Activated CD4-positive, alpha-beta memory T cell treated with anti-CD3 and anti-CD28 coated beads for 36 hours (primary cell): ENCODE measurements around the gene NDUFB7. TPM values are rescaled to one million over a fixed set of nuclear protein-coding genes. Genes with fewer than 3 reads are reported as not detected.

Experiments used
- CTCF ChIA-PET: fragments of 350-600 bp; sonication (Branson Sonifier 250); formaldehyde crosslinking; loops from one replicate; lab custom pipeline; 2021; ENCODE audit warnings: antibody characterized with exemption, inconsistent platforms; lab: Charles Lee
- POLR2A ChIA-PET: fragments of 350-600 bp; sonication (Branson Sonifier 250); formaldehyde crosslinking; loops from one replicate; lab custom pipeline; 2021; ENCODE audit warnings: antibody characterized with exemption; lab: Charles Lee
- DNase-seq: peaks from one replicate; pipeline ENCODE4 v3.0.0-alpha.2; 2020
- H3K27ac Mint-ChIP-seq: one replicate; pipeline ENCODE4 v1.8.0; 2021; ENCODE audit warnings: mixed read lengths
- H3K27me3 Mint-ChIP-seq: one replicate; pipeline ENCODE4 v1.8.0; 2021; ENCODE audit warnings: mixed read lengths
- H3K36me3 Mint-ChIP-seq: one replicate; pipeline ENCODE4 v1.8.0; 2021; ENCODE audit warnings: mixed read lengths
- H3K4me1 Mint-ChIP-seq: one replicate; pipeline ENCODE4 v1.8.0; 2021; ENCODE audit warnings: low read depth, mixed read lengths
- H3K4me3 Mint-ChIP-seq: one replicate; pipeline ENCODE4 v1.8.0; 2021; ENCODE audit warnings: mild to moderate bottlenecking, mixed read lengths
- H3K9me3 Mint-ChIP-seq: one replicate; pipeline ENCODE4 v1.8.0; 2021; ENCODE audit warnings: mixed read lengths
- intact Hi-C: fragments of 100-400 bp; cut with micrococcal nuclease; formaldehyde crosslinking; loops from one replicate; pipeline ENCODE4 v1.15.1; 2023
- total RNA-seq, 2 experiments: library from RNA; stranded (reverse); gene quantifications; one replicate each; pipeline ENCODE4 v1.2.3, GENCODE V29; 2021

NDUFB7 gene
- total RNA-seq, 2 experiments from 2014 or later: 118 to 130 TPM

GRCh38 chr19:14530005-14530348 is 41.9 kb downstream of the NDUFB7 start:
- Mint-ChIP-seq H3K27ac (peak overlapping the region; percentile 95), H3K9me3 (no peaks in the 10 kb centered on the region), H3K4me1 (peaks cover 33% of the 10 kb centered on the region), H3K27me3 (no peaks in the 10 kb centered on the region), H3K4me3 (peak overlapping the region; percentile 98), H3K36me3 (peaks cover 7% of the 10 kb centered on the region)
- ChIA-PET CTCF (interaction anchor here (0.6 to 2.7 kb wide), 3 partner anchors 18 to 26 kb away, joined by 3 to 11 read pairs (median 3); no protein-coding TSS in a partner anchor), POLR2A (interaction anchor here (1.2 kb wide), 1 partner anchor 12 kb away, joined by 7 read pairs; the partner anchor contains the start of gene DNAJB1)
- intact Hi-C loops: no loop called here
- no peak for DNase-seq

- CTCF ChIA-PET: interaction anchor here (0.6 to 2.7 kb wide), 3 partner anchors 19 to 27 kb away, joined by 3 to 11 read pairs (median 3); no protein-coding TSS in a partner anchor
- Mint-ChIP-seq H3K4me1 (peaks cover 33% of the 10 kb centered on the region), H3K36me3 (peaks cover 7% of the 10 kb centered on the region), H3K4me3 (peak within 1 kb of the TSS; percentile 98), H3K9me3 (no peaks in the 10 kb centered on the region), H3K27me3 (no peaks in the 10 kb centered on the region), H3K27ac (peak within 1 kb of the TSS; percentile 95)
- POLR2A ChIA-PET: interaction anchor here (1.0 to 2.4 kb wide), 3 partner anchors 10 to 12 kb away, joined by 5 to 7 read pairs (median 7); partner anchors contain the start of gene DNAJB1
- DNase-seq: peak; percentile 100
- intact Hi-C loops: loop anchor here (1.0 to 10.0 kb wide), 4 partner anchors 11 to 1545 kb away; partner anchors contain the start of genes DNAJB1 and TPM4
These were observed 42.4 kb downstream of the NDUFB7 start, which contains the start of gene TECR for GRCh38 chr19:14529254-14530004. Gene TECR, plus strand, starts transcription at chr19:14529594. Its CDS starts 103 bp downstream, at chr19:14529697.

- H3K4me3 Mint-ChIP-seq: peak overlapping the region; percentile 98
- no peaks in the 10 kb centered on the region for H3K27me3 Mint-ChIP-seq
- no peaks in the 10 kb centered on the region for H3K9me3 Mint-ChIP-seq
- H3K4me1 Mint-ChIP-seq: peaks cover 35% of the 10 kb centered on the region
- peak overlapping the region; percentile 95 for H3K27ac Mint-ChIP-seq
- ChIA-PET CTCF (interaction anchor here (1.3 to 2.7 kb wide), 2 partner anchors 22 to 28 kb away, joined by 3 to 11 read pairs; no protein-coding TSS in a partner anchor), POLR2A (interaction anchor here (1.0 to 2.4 kb wide), 2 partner anchors 9 to 11 kb away, joined by 5 to 7 read pairs; partner anchors contain the start of gene DNAJB1)
- peaks cover 7% of the 10 kb centered on the region for H3K36me3 Mint-ChIP-seq
- DNase-seq: no peak
- intact Hi-C loops: loop anchor here (1.0 to 10.0 kb wide), 4 partner anchors 10 to 1546 kb away; partner anchors contain the start of genes DNAJB1 and TPM4
These were observed 43.2 kb downstream of the NDUFB7 start for GRCh38 chr19:14528419-14529253.

- H3K4me1 Mint-ChIP-seq: peaks cover 41% of the 10 kb centered on the region
- CTCF ChIA-PET: no interaction called here
- no peaks in the 10 kb centered on the region for H3K9me3 Mint-ChIP-seq
- peaks cover 3% of the 10 kb centered on the region for H3K36me3 Mint-ChIP-seq
- DNase-seq: no peak
- H3K27ac Mint-ChIP-seq: no peak overlapping the region
- intact Hi-C loops: loop anchor here (10.0 kb wide), 2 partner anchors 682 to 1548 kb away; partner anchors contain the start of gene TPM4
- H3K4me3 Mint-ChIP-seq: no peak overlapping the region
- POLR2A ChIA-PET: interaction anchor here (0.9 kb wide), 1 partner anchor 11 kb away, joined by 3 read pairs; no protein-coding TSS in a partner anchor
- H3K27me3 Mint-ChIP-seq: no peaks in the 10 kb centered on the region
These were observed 45.4 kb downstream of the NDUFB7 start for GRCh38 chr19:14526423-14526822.

DNA sequence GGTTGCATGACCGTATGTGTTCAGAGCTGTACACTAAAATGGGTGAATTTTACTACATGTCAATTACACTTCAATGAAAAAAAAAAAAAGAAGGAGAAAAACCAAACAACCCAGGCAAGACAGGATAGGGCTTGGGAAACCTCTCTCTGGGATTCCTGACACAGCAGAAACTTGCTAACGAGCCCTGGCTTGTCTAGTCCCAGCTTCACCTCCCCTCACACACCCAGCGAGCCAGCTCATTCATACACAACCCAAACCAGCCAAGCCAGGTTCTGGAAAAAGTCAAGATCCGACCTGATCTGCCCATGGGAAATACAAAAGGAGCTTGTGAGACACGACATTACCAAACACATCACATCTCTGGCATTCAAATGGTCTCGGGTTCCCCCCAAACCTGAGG is 46.1 kb downstream of the NDUFB7 start:
- POLR2A ChIA-PET: interaction anchor here (0.9 kb wide), 1 partner anchor 10 kb away, joined by 3 read pairs; no protein-coding TSS in a partner anchor
- Mint-ChIP-seq H3K9me3 (no peaks in the 10 kb centered on the region), H3K36me3 (peaks cover 2% of the 10 kb centered on the region), H3K27me3 (no peaks in the 10 kb centered on the region), H3K27ac (no peak overlapping the region), H3K4me1 (peaks cover 39% of the 10 kb centered on the region), H3K4me3 (no peak overlapping the region)
- DNase-seq: no peak
- intact Hi-C loops: loop anchor here (10.0 kb wide), 2 partner anchors 681 to 1549 kb away; partner anchors contain the start of gene TPM4
- CTCF ChIA-PET: interaction anchor here (1.2 kb wide), 1 partner anchor 31 kb away, joined by 6 read pairs; no protein-coding TSS in a partner anchor

- H3K9me3 Mint-ChIP-seq: no peaks in the 10 kb centered on the region
- no peaks in the 10 kb centered on the region for H3K27me3 Mint-ChIP-seq
- ChIA-PET CTCF (interaction anchor here (1.0 to 1.4 kb wide), 3 partner anchors 15 to 40 kb away, joined by 3 to 4 read pairs (median 3); no protein-coding TSS in a partner anchor), POLR2A (no interaction called here)
- H3K36me3 Mint-ChIP-seq: peaks cover 22% of the 10 kb centered on the region
- peak overlapping the region; percentile 97 for H3K27ac Mint-ChIP-seq
- intact Hi-C loops: loop anchor here (5.0 to 10.0 kb wide), 3 partner anchors 127 to 1554 kb away; partner anchors contain the start of gene TPM4
- no peak overlapping the region for H3K4me3 Mint-ChIP-seq
- H3K4me1 Mint-ChIP-seq: peaks cover 56% of the 10 kb centered on the region
- DNase-seq: no peak
These were observed 51.3 kb downstream of the NDUFB7 start for GRCh38 chr19:14520543-14520942.

GRCh38 chr19:14519860-14520407 is 51.9 kb downstream of the NDUFB7 start:
- peaks cover 28% of the 10 kb centered on the region for H3K36me3 Mint-ChIP-seq
- peak overlapping the region; percentile 97 for H3K27ac Mint-ChIP-seq
- H3K4me1 Mint-ChIP-seq: peaks cover 62% of the 10 kb centered on the region
- ChIA-PET POLR2A (interaction anchor here (1.5 kb wide), 1 partner anchor 9 kb away, joined by 5 read pairs; no protein-coding TSS in a partner anchor), CTCF (interaction anchor here (0.8 to 1.4 kb wide), 2 partner anchors 14 to 39 kb away, joined by 3 read pairs; no protein-coding TSS in a partner anchor)
- H3K27me3 Mint-ChIP-seq: no peaks in the 10 kb centered on the region
- peak overlapping the region; percentile 88 for H3K4me3 Mint-ChIP-seq
- peak; percentile 52 for DNase-seq
- no peaks in the 10 kb centered on the region for H3K9me3 Mint-ChIP-seq
- intact Hi-C loops: loop anchor here (5.0 to 10.0 kb wide), 3 partner anchors 127 to 1555 kb away; partner anchors contain the start of gene TPM4

DNA sequence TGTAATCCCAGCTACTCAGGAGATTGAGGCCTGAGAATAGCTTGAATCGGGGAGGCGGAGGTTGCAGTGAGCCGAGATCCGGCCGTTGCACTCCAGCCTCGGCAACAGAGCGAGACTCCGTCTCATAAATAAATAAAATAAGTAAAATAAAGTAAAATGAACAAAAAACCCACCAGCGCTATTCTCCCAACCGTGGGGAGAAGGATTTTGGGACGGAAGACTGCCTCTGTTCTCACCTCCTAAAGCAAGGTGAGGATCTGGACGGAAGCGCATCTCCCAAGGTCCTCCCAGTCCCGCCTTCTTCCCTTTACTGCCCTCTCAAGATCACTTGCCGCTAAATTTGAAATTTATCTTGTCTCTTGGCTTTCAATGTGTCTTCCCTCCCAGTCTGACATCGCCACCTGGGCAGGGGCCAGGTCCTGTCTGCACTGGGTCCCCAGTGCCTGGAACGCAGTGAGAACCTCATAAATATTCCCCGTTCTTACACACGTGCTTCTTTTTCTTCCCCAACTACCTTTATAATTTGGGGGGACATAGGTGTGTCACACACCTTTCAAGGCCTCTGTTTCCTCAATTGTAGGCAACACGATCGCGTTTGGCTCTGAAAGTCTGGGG is 52.5 kb downstream of the NDUFB7 start:
- Mint-ChIP-seq H3K4me1 (peaks cover 68% of the 10 kb centered on the region), H3K9me3 (no peaks in the 10 kb centered on the region), H3K27ac (peak overlapping the region; percentile 97), H3K36me3 (peaks cover 34% of the 10 kb centered on the region), H3K27me3 (no peaks in the 10 kb centered on the region), H3K4me3 (peak overlapping the region; percentile 88)
- ChIA-PET POLR2A (interaction anchor here (0.7 to 1.5 kb wide), 2 partner anchors 10 to 637 kb away, joined by 3 to 5 read pairs; no protein-coding TSS in a partner anchor), CTCF (interaction anchor here (0.8 to 3.0 kb wide), 3 partner anchors 14 to 39 kb away, joined by 3 to 11 read pairs (median 3); no protein-coding TSS in a partner anchor)
- no peak for DNase-seq
- intact Hi-C loops: no loop called here

- peak; percentile 79 for DNase-seq
- Mint-ChIP-seq H3K4me1 (peaks cover 60% of the 10 kb centered on the region), H3K36me3 (peaks cover 36% of the 10 kb centered on the region), H3K27ac (peak within 1 kb of the TSS; percentile 97), H3K27me3 (no peaks in the 10 kb centered on the region), H3K4me3 (peak within 1 kb of the TSS; percentile 88), H3K9me3 (no peaks in the 10 kb centered on the region)
- intact Hi-C loops: loop anchor here (1.0 kb wide), 2 partner anchors 11 kb away; partner anchors contain the start of gene TECR
- CTCF ChIA-PET: interaction anchor here (0.8 to 4.0 kb wide), 8 partner anchors 12 to 381 kb away, joined by 3 to 21 read pairs (median 4); partner anchors contain the start of genes ASF1B and PTGER1
- POLR2A ChIA-PET: interaction anchor here (0.5 to 2.3 kb wide), 9 partner anchors 10 to 754 kb away, joined by 3 to 18 read pairs (median 7); partner anchors contain the start of genes GIPC1, MRI1 and ZNF333
These were observed 53.9 kb downstream of the NDUFB7 start, which contains the start of gene DNAJB1 for GRCh38 chr19:14517840-14518505. Gene DNAJB1, minus strand, starts transcription at chr19:14518397. Its CDS starts 48 bp downstream, at chr19:14518349.
